Superior temporal gyrus (tissue), 1 donor: ENCODE measurements around the gene TRAF7.
A peak's percentile ranks its signal among the peaks of the same experiment; 100 is the strongest.

Experiments used
- DNase-seq: peaks from one replicate; pipeline ENCODE4 v3.0.0-alpha.2; 2016; ENCODE audit errors: extremely low spot score

TRAF7 gene

GRCh38 chr16:2181952-2182351 lies 26.4 kb downstream of the TRAF7 start:
- no peak for DNase-seq

GRCh38 chr16:2183671-2184070 lies 28.1 kb downstream of the TRAF7 start:
- DNase-seq, result no peak

GRCh38 chr16:2184346-2184745 lies 28.8 kb downstream of the TRAF7 start:
- DNase-seq, result no peak

- DNase-seq, result no peak
These were observed 29.4 kb downstream of the TRAF7 start for GRCh38 chr16:2184962-2185361.

GRCh38 chr16:2186064-2186463 lies 30.5 kb downstream of the TRAF7 start:
- no peak for DNase-seq

GRCh38 chr16:2186505-2186904 lies 30.9 kb downstream of the TRAF7 start:
- DNase-seq, result no peak

GRCh38 chr16:2187212-2187611 lies 31.6 kb downstream of the TRAF7 start:
- DNase-seq, result no peak

- DNase-seq, result no peak
These were observed 32.8 kb downstream of the TRAF7 start for GRCh38 chr16:2188395-2188794.

- no peak for DNase-seq
These were observed 33.8 kb downstream of the TRAF7 start for GRCh38 chr16:2189252-2189893.

GRCh38 chr16:2190002-2190658 lies 34.5 kb downstream of the TRAF7 start:
- no peak for DNase-seq

- DNase-seq, result peak; percentile 41
These were observed 35.3 kb downstream of the TRAF7 start for GRCh38 chr16:2190659-2191445.

- no peak for DNase-seq
These were observed 35.8 kb downstream of the TRAF7 start for GRCh38 chr16:2191446-2191706.

GRCh38 chr16:2194166-2194834 lies 38.7 kb downstream of the TRAF7 start:
- DNase-seq, result peak; percentile 31

- peak; percentile 16 for DNase-seq
These were observed 39.3 kb downstream of the TRAF7 start for GRCh38 chr16:2194852-2195321.

- no peak for DNase-seq
These were observed 40.0 kb downstream of the TRAF7 start for GRCh38 chr16:2195322-2196161.

GRCh38 chr16:2196162-2196980 lies 40.8 kb downstream of the TRAF7 start, which contains the start of gene CASKIN1:
Gene CASKIN1, minus strand, starts transcription at chr16:2196605. Its CDS starts 173 bp downstream, at chr16:2196432.
- DNase-seq, result no peak

GRCh38 chr16:2196981-2197511 lies 41.5 kb downstream of the TRAF7 start:
- DNase-seq, result no peak

GRCh38 chr16:2197765-2198164 lies 42.2 kb downstream of the TRAF7 start:
- DNase-seq, result no peak

GRCh38 chr16:2198283-2198682 lies 42.7 kb downstream of the TRAF7 start:
- no peak for DNase-seq

- no peak for DNase-seq
These were observed 43.5 kb downstream of the TRAF7 start for GRCh38 chr16:2199095-2199494.
